GM19193 (cell line): ENCODE measurements around the gene ARL14EP.

ENCODE experiments used
- POLR2A ChIP-seq: IDR thresholded peaks from 4 replicates; pipeline ENCODE4 v1.6.1; 2011; ENCODE audit not compliant: insufficient read depth, insufficient read length; ENCODE audit errors: extremely low read depth

The ARL14EP gene

DNA sequence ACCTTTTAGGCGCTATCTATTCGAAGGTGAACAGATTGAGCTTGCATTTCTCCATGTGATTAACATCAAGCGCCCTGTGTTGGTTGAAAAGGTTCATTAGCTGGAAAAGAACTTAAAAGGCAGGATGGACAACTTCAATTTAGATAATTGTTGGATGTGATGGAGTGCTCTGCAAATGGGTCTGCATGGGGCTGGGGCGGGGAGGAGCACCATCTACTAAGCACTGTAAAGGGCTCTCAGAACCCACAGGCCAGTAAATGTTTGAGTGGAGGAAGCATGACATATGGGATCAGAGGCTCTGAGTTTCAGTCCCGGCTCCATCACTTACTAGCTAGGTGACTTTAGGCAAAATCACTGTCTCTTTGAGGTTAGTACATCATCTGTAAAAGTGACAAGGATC, 28.2 kb downstream of the ARL14EP start:
- TF ChIP-seq POLR2A, result no peak

GRCh38 chr11:30356391-30356790, 33.5 kb downstream of the ARL14EP start:
- no peak for TF ChIP-seq POLR2A

DNA sequence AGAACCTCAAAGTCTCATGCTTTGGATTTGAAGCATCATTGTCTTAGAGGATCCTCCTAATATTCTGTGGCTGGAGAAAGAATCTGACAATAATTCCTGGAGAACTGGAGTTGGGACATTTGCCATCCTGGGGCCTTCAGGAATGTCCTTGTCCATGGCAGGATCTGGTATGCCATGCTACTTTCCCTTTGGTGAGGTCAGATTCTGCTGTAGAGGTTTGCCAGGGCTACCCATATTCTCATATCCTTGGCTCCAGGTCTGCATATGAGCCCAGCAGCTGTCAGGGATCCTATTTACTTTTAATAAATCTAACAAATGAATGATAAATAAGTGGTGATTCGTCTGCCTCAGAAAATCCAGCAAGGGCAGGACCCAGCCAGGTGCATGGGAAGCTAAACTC, 35.0 kb downstream of the ARL14EP start:
- no peak for TF ChIP-seq POLR2A

DNA sequence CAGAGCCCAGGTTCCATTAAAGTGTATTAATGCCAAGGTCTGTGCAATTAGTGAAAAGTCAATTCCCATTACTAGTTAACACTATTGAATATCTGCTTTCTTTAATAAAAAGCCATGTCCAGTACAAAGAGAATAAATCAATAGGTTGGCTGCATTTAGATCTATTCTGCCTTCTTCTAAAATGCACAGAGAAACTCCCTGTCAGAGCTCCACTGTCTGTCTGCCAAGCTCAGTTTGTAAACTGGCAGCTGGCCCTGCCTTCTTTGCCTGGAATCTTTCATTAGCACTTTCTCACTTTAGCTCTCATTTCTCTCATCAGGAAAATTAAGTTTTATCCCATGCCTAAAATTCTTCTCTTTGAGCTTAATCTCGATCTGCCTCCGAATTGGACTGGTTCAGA, 35.6 kb downstream of the ARL14EP start:
- no peak for TF ChIP-seq POLR2A

GRCh38 chr11:30360741-30361140, 37.8 kb downstream of the ARL14EP start:
- TF ChIP-seq POLR2A, result no peak

DNA sequence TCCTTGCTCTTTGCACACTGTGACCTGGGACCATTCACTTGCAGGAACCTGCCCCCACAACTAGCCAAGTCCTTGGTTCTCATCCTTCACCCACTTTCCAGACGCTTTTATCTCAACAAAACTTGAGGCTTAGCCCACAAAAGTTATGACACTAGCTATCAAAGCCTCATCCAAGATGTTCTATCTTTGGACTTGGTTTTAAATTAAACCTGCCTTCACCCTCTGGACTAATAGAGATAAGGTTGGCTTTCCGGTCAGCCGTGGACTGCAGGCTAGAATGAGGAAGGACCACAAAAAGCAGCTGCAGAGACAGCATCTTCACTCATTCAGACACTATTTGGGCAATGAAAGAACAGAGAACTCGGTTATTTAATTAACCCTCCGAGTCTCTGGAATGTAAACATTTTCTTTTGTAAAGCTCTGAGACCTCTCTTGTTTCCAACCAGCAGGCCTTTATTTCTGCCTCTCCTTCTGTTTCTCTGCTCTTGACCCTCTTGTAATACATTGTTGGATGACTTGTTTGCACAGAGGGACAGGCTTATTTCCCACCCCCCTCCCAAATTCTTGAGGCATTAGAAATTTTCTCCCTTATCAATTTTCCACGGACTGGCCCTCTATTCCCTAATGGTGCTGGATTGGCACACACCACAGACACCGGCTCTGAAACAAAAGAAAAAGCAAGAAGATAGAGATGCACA, 41.4 kb downstream of the ARL14EP start:
- TF ChIP-seq POLR2A, result no peak

DNA sequence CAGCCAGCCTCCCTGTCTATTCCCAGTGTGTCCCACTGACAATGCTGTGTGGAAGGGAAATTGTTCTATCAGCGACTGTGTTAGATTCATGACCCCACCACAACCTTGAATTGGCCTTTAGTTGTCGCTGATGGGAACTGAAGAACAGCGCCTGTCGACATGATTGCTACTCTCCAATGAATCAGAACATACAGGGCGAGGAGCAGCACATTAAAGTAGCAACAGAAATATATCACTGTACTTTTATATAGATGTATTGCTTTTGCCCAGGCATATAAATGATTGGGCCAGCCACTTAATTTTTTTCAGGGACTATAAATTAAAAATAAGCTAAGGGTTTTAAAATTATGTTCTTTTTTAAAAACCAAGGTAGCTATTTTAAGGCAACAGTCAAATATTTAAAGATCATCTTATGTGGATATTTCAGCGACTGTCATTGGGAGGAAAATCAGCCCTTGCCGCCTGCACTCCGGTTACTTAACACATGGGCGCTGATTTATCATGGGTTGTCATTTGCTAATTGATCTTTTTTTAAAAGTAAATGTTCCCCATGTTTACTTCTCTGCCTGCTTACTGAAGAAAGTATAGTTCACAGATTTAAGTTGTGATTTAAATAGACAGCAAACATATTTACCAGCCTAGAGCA, 42.1 kb downstream of the ARL14EP start:
- TF ChIP-seq POLR2A, result no peak

DNA sequence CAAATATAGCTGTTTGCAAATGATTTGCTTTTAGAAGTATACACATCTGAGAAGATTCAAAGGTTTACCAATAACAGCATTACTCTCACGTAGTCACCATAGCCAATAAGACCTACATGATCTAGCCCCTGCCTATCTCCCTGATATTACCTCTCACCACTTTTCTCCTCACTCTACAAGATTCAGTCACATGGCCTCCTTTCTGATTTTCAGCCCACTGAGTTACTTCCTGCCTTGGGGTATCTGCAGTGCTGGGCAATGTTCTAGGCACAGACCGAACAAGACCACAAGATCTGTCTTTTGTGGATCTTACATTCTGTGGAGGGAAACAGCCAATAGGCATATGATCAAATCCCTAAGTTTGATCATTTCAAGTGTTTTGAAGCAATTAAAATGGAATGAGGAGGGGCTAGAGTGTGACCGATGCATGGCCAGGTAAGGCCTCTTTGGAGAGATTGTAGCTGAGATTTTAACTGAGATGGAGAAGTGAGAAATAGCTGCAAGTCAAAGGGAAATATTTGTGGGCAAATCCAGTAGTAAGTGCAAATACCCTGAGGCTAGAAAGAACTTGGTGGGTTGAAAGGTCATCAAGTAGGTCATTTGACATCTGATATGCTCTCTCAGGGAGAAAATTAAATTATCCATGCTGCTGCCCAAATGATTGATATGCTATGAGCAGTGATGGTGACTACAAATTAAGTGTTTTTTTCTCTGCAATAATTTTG, 43.1 kb downstream of the ARL14EP start:
- TF ChIP-seq POLR2A, result no peak

DNA sequence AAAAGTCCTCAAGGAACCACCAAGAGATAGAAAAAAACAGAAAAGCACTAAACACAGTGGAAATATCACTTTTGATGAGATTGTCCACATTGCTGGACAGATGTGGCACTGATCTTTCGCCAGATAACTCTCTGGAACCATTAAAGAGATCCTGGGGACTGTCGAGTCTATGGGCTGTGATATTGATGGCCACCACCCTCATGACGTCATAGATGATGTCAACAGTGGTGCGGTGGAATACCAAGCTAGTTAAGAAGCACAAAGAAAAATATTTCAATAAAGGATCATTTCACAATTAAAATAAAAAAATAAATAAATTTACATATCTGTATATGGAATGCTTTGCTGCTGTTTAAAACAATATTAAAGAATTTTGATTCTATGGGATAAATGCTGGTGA, 45.5 kb downstream of the ARL14EP start:
- no peak for TF ChIP-seq POLR2A

GRCh38 chr11:30370164-30370563, 47.3 kb downstream of the ARL14EP start:
- no peak for TF ChIP-seq POLR2A

GRCh38 chr11:30377347-30377746, 54.4 kb downstream of the ARL14EP start:
- TF ChIP-seq POLR2A, result no peak

- TF ChIP-seq POLR2A, result no peak
Measured at GRCh38 chr11:30380846-30381245, 57.9 kb downstream of the ARL14EP start.

DNA sequence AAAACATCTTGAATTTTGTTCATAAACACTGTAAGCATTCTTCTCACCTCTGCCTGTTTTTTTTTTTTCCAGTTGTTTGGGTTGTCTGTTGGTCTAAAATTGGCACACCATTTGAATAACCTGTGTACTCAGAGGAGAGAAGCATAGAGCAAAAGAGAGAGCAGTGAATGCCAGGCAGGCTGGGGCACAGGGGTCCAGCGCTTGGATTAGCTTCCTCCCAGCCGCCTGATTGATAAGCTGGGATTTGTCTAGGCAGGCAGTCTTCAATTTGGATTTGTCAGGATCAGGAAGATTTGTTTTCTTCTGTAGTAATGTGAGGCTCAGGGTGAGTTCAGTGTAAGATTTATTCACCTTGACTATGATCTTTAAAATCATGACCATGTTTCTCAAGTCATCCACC, 59.0 kb downstream of the ARL14EP start:
- no peak for TF ChIP-seq POLR2A
